Peyer's patch (tissue), 4 donors: ENCODE data around the gene BBS12.

Source experiments
- POLR2A ChIP-seq, 2 donors: fragments of 450-650 bp; IDR thresholded peaks; one replicate each; pipeline ENCODE4 v1.5.1; 2017; ENCODE audit warnings: antibody characterized with exemption in 2 of 2, mild to moderate bottlenecking in 2 of 2, moderate library complexity in 2 of 2
- TF ChIP-seq, protein P1 (sequence below), 6 experiments: fragments of 450-650 bp in 4 of 6; fragments of 200-600 bp in 2 of 6; sonication (generic) in 1 of 6; IDR thresholded peaks; one replicate each; pipeline ENCODE4 v1.5.1; 2017 to 2019; ENCODE audit warnings: antibody characterized with exemption in 6 of 6, mild to moderate bottlenecking in 3 of 6, moderate library complexity in 1 of 6

DNA sequence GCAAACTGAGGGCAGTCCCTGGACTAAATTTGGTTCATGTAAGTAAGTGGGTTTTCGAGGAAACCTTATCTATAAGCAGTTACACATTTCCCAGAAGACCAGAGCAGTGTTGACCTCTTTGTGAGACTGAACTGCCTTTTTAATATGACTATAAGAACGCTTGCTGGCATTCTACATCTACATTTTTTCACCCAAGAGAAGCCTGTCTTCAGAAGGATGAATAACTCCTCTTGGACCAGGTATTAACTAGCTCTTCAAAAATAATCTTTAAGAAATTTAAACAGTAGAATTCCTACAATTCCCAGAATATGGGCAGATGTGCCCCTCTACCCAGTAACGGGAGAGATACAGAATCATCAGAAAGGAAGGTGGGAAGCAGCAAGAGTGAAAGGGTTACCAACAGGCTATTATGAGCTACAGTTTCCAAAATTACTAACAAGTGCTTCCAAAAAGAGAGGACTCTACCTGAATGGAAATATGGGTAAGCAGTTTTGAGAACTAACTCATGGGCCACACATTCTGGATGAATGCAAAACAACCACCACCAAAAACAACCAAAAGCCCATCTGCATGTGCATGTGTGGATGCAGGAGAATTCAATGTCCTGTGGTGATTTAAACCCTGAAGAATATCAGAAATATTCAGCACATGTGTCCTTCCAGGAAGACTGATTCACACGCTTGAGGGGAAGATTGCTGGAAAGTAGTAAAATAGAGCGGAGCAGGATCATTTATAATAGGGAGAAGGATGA, 17.4 kb downstream of the BBS12 start:
- TF ChIP-seq, protein P1, sequence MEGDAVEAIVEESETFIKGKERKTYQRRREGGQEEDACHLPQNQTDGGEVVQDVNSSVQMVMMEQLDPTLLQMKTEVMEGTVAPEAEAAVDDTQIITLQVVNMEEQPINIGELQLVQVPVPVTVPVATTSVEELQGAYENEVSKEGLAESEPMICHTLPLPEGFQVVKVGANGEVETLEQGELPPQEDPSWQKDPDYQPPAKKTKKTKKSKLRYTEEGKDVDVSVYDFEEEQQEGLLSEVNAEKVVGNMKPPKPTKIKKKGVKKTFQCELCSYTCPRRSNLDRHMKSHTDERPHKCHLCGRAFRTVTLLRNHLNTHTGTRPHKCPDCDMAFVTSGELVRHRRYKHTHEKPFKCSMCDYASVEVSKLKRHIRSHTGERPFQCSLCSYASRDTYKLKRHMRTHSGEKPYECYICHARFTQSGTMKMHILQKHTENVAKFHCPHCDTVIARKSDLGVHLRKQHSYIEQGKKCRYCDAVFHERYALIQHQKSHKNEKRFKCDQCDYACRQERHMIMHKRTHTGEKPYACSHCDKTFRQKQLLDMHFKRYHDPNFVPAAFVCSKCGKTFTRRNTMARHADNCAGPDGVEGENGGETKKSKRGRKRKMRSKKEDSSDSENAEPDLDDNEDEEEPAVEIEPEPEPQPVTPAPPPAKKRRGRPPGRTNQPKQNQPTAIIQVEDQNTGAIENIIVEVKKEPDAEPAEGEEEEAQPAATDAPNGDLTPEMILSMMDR (IDR thresholded peaks at IDR 0.05): no peak
- TF ChIP-seq POLR2A (IDR thresholded peaks at IDR 0.05): no peak
